AG10803 (cell line): ENCODE measurements around the gene FAM118A.

Experiments used
- DNase-seq: peaks from one replicate; pipeline ENCODE4 v3.0.0; 2010; ENCODE audit warnings: low read depth
- H3K4me3 ChIP-seq: 2 replicates; pipeline ENCODE4 v1.5.1; 2011; ENCODE audit warnings: mild to moderate bottlenecking, low read length, control low read depth
- TF ChIP-seq, protein P1 (sequence below): conservative IDR thresholded peaks from 2 replicates; pipeline ENCODE4 v1.5.1; 2011; ENCODE audit warnings: mild to moderate bottlenecking, low read length, control low read depth, inconsistent platforms

Gene FAM118A

DNA sequence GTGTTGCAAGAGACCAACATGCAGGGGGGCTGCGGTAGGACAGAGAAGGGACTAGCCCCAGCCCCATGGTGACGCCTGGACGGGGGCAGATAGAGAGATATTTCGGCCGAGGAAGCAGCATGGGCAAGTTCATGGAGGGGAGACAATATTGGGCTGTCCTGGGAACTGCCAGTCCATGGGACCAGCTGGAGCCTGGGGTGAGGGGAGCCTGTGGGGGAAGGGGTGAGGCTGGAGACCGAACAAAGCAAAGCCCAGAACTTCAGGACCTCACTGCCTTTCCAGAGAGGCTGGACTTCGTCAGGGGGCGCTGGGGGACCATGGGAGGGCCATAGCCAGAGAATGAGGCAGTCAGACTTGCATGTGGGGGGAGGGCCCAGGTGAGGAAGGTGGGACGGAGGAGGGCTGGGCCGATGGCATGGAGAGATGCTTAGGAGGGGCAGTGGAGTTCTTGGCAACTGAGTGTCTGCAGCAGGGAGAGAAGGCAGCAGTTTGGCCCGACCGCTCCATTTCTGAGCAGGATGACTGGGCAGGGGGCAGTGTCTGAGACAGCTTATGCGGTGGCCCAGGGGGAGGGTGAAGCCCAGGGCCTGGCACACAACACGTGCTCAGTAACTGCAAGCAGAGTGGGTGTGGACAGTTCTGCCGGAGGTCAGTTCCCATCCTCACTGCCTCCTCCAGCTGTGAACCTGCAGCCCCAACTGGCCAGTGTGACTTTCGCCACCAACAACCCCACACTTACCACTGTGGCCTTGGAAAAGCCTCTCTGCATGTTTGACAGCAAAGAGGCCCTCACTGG is 24.3 kb upstream of the FAM118A start:
- DNase-seq = no peak
- TF ChIP-seq, protein P1, sequence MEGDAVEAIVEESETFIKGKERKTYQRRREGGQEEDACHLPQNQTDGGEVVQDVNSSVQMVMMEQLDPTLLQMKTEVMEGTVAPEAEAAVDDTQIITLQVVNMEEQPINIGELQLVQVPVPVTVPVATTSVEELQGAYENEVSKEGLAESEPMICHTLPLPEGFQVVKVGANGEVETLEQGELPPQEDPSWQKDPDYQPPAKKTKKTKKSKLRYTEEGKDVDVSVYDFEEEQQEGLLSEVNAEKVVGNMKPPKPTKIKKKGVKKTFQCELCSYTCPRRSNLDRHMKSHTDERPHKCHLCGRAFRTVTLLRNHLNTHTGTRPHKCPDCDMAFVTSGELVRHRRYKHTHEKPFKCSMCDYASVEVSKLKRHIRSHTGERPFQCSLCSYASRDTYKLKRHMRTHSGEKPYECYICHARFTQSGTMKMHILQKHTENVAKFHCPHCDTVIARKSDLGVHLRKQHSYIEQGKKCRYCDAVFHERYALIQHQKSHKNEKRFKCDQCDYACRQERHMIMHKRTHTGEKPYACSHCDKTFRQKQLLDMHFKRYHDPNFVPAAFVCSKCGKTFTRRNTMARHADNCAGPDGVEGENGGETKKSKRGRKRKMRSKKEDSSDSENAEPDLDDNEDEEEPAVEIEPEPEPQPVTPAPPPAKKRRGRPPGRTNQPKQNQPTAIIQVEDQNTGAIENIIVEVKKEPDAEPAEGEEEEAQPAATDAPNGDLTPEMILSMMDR = no peak
- H3K4me3 ChIP-seq = no peak overlapping the region

DNA sequence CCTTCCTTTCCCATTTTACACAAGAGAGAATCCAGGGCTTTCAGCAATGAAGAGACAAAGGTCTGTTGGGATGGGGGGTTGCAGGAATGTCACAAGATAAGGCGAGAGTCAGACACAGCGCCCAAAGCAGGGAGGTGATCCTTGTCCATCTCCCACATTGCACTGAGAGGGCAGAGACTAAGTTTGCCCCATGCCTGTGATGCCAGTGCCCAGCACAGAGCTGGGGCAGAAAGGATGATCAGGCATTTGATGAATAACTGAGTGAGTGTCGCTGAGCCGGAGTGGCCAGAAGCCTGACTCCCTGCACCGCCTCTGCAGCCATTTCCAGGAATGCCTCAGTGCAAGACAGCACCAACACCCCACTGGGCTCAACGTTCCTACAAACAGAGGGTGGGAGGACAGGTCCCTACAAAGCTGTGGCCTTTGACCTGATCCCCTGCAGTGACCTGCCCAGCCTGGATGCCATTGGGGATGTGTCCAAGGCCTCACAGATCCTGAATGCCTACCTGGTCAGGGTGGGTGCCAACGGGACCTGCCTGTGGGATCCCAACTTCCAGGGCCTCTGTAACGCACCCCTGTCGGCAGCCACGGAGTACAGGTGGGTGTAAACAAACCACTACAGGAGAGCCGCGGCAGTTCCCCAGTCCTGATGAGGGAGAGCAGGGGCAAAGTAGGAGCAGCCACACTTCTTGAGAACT is 22.7 kb upstream of the FAM118A start:
- no peak for DNase-seq
- no peak overlapping the region for H3K4me3 ChIP-seq
- TF ChIP-seq, protein P1 = no peak

DNA sequence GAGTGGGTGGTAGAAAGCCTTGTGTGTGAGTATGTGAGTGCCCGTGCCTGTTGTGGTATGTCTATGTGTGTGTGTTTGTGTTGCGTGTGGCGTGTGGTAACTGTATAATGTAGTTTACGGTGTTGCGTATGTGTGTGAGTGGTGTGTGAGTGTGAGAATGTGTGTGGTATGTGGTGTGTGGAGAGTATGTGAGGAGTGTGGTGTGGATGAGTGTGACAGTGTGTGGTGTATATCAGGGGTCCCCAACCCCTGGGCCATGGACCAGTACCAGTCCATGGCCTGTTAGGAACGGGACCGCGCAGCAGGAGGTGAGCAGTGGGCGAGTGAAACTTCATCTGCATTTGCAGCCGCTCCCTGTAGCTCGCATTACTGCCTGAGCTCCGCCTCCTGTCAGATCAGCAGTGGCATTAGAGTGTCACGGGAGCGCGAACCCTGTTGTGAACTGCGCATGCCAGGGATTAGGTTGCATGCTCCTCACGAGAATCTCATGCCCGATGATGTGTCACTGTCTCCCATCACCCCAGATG is 19.3 kb upstream of the FAM118A start:
- DNase-seq = peak; percentile 77
- peak overlapping the region; percentile 26 for H3K4me3 ChIP-seq

DNA sequence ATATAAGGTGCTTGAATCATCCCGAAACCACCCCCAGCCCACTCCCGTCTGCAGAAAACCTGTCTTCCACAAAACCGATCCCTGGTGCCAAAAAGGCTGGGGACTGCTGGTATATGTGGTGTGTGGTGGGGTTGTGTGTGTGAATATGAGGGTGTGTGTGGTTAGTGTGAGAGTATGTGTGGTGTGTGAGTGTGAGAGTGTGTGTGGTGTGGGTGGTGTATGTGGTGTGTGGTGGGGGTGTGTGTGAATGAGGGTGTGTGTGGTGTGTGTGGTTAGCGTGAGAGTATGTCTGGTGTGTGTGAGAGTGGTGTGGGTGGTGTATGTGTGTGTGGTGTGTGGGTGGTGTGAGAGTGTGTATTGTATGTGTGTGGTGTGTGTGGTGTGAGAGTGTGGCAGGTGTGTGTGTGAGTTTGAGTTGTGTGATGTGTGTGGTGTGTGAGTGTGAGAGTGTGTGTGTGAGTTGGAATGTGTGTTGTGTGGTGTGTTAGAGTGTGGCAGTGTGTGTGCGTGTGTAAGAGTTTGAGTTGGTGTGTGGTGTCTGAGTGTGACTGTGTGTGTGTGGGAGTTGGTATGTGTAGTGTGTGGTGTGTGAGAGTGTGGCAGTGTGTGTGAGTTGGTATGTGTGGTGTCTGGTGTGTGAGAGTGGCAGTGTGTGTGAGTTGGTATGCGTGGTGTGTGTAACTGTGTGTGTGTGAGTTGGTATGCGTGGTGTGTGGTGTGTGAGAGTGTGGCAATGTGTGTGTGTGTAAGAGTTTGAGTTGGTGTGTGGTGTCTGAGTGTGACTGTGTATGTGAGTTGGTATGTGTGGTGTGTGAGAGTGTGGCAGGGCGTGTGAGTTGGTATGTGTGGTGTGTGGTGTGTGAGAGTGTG is 18.4 kb upstream of the FAM118A start:
- no peak overlapping the region for H3K4me3 ChIP-seq
- TF ChIP-seq, protein P1 = no peak
- DNase-seq = no peak

More for the DNA sequence above, 19.3 kb upstream of the FAM118A start:
- TF ChIP-seq, protein P1 = no peak

DNA sequence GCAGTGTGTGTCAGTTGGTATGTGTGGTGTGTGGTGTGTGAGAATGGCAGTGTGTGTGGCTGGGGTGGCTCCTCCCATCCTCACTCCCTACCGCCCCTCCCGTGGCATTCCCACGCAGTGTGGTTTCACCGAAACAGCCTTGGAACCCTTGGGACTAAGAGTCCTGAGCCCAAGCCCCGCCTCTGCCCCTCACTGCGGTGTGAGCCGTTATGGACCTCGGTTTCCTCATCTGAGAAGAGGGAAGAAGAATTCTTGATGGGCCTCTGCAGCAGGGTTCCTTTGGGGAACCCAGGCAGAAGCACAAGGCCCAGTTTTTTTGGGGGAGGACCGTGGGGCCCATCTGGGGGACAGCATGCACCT is 17.8 kb upstream of the FAM118A start:
- H3K4me3 ChIP-seq = no peak overlapping the region
- DNase-seq = no peak
- TF ChIP-seq, protein P1 = no peak

DNA sequence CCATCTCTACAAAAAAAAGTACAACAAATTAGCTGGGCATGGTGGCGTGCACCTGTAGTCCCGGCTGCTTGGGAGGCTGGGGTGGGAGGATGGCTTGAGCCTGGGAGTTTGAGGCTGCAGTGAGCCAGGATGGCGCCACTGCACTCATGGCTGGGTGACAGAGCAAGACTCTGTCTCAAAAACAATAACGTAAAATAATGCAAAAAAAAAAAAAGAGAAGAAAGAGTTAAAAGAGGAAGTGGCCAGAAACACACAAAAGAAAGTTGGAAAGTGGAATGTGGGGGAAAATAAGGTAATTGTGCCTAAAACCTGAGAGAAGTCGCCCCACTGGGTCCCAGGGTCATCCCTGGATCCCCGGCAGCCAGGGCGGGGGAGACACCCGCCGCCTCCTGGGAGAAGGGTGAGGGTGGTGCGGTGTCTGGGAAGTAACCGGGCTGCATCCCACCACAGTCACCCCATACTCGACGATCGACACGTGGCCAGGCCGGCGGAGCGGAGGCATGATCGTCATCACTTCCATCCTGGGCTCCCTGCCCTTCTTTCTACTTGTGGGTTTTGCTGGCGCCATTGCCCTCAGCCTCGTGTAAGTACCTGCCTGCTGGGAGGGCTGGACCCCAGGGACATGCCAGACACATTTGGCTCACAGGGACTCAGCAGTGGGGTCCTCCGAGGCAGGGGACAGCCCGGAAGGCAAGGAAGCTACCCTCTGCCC is 16.8 kb upstream of the FAM118A start:
- DNase-seq = no peak
- no peak overlapping the region for H3K4me3 ChIP-seq

More for the DNA sequence above, 16.8 kb upstream of the FAM118A start:
- TF ChIP-seq, protein P1 = no peak
